ENCODE results near the gene MBTPS1.

MBTPS1 gene

GRCh38 chr16:84049403-84050060 lies 67.2 kb downstream of the MBTPS1 start:
- no peak for DNase-seq

DNA sequence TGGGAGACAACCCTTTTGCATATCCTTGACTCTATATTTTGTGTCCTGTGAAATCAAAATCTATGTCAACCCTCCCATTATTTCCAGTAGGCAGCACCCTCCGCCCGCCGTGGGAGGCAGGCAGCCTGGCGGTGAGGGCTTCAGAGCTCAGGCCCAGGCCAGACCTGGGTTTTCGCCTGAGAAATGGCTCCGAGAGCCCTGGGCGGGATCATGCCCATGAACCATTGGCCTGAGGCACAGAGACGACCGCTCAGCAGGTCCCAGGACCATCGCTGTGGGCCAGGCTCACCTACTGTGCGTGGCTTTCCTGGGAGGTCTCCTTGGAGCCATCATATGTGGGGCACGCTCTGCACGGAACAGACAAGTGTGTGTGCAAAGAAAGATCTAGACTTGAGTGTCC lies 67.9 kb downstream of the MBTPS1 start:
- DNase-seq: no peak

DNA sequence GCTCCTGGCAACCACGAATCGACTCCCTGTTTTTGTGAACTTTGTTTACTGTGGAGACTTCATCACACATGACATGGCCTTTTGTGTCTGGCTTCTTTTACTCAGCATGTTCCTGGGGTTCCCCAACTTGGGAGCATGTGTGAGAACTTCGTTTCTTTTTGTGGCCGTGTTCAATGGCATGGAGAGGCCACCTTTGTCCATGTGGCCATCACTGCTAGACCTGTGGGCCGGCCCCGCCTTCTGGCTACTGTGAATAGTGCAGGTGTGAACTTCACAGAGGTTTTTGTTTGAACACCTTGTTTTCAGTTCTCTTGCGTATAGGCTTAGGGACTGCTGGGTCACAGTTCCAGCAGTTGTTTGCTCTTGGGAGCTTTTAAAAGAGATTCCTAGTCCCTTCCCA lies 68.5 kb downstream of the MBTPS1 start:
- no peak for DNase-seq

GRCh38 chr16:84047626-84048025 lies 69.1 kb downstream of the MBTPS1 start:
- no peak for DNase-seq

DNA sequence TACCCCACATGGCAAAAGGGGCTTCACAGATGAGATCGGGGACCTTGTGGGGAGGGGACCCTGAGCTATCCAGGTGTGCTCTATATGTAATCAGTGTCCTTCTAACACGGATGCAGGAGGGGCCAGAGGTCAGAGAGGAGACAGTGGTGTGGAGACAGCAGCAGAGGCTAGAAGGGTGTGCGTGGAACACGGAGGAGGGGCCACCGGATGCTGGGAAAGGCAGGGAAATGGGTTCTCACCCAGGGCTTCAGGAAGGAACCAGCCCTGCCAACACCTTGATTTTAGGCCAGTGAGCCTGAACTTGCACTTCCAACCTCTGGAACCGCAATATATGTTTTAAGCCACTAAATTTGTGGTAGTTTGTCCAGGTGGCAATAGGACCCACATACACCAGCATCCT lies 69.5 kb downstream of the MBTPS1 start:
- DNase-seq: no peak

GRCh38 chr16:84045818-84046470 lies 70.8 kb downstream of the MBTPS1 start:
- no peak for DNase-seq

DNA sequence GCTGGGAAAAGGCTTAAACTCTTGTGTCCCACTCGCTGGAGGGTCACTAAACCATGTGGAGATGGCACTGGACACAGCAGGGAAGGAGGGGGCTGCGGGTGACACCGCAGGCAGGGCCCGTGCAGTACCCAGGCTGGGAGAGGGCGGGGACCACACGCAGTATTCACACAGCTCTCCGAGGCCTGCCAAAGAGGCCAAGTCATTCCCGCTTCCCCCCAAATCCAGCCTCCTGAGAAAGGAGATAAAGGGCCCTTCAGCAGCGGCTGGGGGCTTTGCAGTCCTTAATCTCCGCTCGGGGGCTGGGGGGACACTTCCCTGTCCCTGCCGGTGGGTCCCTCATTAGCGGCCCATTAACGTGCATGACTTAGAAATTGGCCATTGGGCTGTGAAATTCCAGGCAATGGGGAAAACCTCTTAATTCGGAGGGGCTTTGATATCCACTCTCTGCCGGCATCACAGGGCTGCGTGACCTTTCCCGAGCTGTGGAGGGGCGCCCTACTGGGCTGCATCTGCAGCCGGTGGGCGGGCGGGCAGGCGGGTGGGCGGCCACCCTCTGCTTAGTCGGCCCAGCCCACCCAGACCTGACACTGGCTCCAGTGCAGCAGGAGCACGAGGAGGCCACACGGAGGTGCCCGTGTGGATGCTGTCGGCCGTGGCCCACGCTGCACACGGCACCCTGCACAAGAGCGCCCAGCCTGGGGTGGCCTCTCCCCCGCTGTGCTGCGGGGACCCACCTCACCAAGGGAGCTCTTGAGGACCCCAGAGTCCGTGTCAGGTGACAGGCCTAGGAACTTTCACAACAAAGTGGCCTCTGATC lies 71.5 kb downstream of the MBTPS1 start:
- DNase-seq: no peak

DNA sequence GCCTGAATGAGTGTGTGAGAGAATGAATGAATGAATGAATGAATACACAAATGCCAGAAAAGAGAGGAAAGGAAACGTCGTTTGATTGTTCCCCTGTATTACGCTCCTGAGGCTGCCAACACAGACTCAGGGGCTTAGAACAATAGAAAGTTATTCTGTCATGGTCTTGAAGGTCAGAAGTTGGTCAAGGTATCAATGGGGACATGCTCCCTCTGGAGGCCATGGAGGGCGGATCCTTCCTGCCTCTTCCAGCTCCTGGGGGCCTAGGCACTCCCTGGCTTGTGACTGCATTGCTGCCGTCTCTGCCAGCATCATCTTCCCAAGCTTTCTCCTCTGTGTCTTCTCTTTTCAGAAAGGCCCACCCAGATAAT lies 72.6 kb downstream of the MBTPS1 start:
- no peak for DNase-seq

GRCh38 chr16:84043486-84044117 lies 73.1 kb downstream of the MBTPS1 start:
- DNase-seq: no peak

DNA sequence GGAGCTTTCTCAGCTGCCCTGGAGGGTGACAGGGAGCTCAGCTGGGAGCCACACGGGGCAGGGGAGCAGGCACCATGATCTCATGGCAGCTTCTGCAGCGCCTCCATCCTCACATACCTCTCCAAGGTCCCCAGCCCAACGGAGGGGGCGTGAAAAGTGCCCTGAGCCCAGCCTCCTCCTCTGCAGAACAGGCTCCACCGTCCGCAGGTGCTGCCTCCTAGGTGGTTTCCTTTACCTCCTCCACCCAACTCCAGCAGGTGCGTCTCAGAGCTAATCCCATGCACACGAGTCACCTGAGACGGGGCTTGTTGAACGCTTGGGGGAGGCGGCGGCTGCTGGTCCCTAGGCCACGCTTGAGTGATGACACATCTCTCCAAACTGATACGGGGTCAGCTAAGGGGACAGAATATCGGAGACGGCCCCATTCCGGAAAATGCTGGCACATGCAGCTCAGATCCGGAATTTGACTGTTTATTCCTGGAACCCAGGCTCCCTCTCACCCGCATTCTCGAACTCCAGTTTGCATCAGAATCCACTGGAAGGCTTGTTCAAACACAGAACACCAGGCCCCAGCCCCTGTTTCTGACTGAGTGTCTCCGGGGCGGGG lies 73.8 kb downstream of the MBTPS1 start:
- peak; percentile 61 for DNase-seq

DNA sequence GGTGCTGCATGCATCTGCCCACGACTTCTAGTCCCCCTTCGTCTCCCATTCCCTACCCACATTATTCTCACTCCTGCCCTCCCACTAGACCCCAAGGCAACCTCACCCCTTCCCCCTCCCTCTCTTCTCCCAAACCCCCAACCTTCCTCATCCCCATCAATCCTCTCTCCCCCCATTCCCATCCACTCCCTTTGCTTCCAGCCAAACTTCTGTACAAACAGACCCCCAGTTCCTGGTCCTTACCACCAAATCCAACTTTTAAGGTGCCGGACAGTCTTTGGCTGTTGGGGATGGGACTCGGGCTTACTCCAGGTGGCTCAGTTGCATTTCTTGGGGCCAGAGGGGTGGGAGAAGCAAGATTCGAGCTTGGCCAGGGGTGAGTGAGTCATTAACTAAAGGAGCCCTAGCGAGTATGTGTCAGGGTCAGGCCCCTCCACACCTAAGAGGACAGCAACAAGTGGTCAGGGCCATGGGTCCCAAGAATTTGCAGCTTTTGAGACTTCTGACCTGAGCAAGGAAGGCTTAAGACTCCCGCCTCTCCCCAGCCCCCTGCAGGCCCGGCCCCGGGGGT lies 74.3 kb downstream of the MBTPS1 start, which contains the start of gene SLC38A8:
TSS of gene SLC38A8 (minus strand) at position 488 of the 571 bp plus-strand sequence. CDS start 638 bp downstream, outside the sequence.
- no peak for DNase-seq

- no peak for DNase-seq
Measured at GRCh38 chr16:84041881-84042280, 74.9 kb downstream of the MBTPS1 start.

GRCh38 chr16:84040823-84041820 lies 75.6 kb downstream of the MBTPS1 start:
- peak; percentile 5 for DNase-seq

DNA sequence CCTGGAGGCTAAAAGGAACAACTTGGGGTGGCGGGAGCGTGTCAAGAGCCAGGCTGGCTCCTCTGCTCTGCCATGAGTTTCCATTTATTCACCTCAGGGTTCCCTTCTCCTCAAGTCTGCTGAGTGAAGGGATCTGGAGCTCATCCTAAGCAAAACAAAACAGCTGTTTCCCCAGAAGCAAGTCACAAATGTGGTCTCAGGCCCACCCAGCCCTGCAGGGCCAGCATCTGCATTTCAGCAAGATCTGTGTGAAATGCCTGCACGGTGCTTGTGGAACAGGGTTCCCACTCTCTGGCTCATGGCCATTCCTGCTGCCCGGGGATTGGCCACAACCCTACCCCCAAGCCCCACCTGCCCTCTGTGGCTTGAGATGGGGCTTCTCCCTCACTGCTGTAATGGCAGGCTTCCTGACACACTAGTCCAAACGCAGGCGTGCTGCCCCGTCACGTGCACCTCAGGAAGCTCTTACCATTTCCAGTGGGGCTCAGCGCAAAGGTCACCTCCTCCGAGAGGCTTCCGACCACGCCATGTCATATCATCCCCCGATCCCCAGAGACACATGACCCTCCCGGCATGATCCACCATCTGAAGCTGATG lies 76.4 kb downstream of the MBTPS1 start:
- no peak for DNase-seq

DNA sequence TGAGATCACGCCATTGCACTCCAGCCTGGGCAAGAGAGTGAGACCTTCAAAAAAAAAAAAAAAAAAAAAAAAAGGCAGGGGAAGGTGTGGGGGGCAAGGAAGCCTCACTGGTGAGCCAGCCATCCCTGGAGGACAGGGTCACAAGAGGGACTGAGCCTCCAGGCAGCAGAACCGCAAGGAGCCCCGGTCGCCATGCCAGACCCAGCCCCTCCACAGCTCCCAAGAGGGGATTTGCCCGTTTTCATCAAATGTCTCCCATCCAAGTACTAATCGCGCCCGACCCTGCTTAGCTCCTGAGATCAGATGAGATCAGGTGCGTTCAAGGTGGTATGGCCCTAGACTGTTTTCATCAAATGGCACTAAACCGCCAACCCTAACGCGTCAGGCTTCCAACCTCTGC lies 77.0 kb downstream of the MBTPS1 start:
- no peak for DNase-seq

GRCh38 chr16:84038469-84038868 lies 78.3 kb downstream of the MBTPS1 start:
- no peak for DNase-seq

- DNase-seq: no peak
Measured at GRCh38 chr16:84036982-84037425, 79.7 kb downstream of the MBTPS1 start.

- DNase-seq: no peak
Measured at GRCh38 chr16:84036131-84036530, 80.6 kb downstream of the MBTPS1 start.

DNA sequence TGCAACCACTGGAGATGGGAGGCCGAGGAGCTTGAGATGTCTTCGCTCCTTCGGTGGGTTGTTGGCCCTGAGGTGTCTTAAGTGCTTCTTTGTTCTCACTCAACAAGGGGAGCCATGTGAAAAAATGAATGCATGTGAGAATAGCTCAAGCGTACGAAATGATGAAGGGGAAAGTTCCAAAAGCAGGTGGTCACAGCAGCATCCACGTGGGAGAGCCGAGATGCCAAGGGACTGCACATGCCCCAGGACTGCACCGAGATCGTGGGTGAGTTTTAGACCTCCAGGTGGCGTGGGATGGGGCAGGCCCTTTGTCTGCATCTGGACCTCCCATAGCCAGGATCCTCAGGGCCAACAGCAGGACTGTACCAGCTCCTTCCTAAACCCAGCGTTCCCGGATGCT lies 82.2 kb downstream of the MBTPS1 start:
- no peak for DNase-seq

GRCh38 chr16:84033251-84034195 lies 83.2 kb downstream of the MBTPS1 start:
- DNase-seq: no peak

Data from DMS79 treated with DMSO at 0.1 percent for 48 hours (cell line).